Activated effector memory CD4-positive, alpha-beta T cell treated with Interleukin-2 at 50 U/mL for 16 hours (primary cell): ENCODE measurements around the gene MAST4.

Experiments used
- DNase-seq: peaks from one replicate; pipeline ENCODE4 v3.0.0-alpha.2; 2020

Gene MAST4

DNA sequence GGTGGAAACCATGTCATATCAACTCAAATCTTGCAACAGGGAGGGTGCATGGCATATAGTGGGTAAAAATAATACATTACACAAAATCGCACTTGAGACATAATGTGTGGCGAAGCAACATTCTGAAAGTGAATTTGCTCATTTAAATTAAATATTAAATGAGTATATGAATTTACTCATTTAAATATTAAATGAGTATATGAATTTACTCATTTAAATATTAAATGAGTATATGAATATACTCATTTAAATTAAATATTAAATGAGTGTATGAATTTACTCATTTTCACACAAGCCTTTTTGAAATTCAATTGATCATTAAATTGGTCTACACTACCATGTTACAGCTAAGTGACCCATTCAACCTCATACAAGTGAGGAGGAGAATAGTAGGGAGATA is 10.5 kb downstream of the MAST4 start:
- DNase-seq = no peak

DNA sequence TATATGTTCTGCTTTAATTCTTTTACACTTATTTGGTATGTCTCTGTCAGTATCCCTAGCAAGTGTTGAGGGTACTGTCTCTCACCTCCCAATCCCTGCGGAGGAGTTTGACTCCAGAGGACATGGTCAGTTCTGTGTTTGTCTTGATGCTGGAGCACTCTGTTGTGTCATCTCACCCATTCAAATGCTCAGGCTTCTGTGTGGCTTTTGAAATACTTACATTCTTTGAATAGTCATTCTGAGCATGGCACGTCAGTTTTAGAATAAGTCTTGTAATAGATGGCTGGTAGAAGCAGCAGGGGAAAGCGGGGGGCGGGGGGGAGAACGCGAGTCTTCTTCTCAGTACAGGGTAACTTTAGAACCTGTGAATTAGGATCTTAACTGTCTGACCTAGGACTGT is 12.3 kb downstream of the MAST4 start:
- no peak for DNase-seq

DNA sequence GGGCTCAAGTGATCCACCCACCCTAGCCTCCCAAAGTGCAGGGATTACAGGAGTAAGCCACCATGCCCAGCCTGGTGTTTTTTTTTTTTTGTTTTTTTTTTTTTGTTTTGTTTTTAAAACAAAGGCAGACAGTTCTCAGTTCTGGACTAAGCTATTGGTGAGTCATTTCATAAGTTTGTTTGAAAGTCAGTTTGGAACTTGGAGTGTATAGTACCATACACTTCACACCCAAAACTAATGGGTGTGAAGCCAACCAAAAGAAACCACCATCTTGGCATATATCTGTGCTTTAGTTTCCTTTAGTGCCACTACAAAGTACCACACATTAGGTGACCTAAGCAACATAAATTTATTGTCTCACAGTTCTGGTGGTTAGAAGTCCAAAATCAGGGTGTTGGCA is 13.4 kb downstream of the MAST4 start:
- no peak for DNase-seq

DNA sequence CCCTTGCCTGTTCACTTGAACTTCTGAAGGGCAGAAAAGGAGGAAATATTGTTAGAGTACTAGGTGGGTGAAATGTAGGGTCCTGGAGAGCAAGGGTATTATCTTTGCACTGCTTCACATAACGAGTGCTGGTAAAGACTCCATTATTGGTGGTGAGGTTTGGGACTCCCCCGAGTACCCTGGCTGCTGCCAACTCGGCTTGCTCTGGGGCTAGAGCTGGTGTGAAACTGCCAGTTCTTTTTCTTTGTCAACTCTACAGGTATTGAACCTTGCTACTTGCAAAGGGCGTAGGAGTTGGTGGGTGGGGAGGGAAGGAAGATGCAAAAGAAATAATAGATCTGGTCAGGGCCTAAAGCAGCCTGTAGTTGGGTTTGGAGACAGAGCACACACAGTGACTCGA is 16.0 kb downstream of the MAST4 start:
- DNase-seq = no peak

DNA sequence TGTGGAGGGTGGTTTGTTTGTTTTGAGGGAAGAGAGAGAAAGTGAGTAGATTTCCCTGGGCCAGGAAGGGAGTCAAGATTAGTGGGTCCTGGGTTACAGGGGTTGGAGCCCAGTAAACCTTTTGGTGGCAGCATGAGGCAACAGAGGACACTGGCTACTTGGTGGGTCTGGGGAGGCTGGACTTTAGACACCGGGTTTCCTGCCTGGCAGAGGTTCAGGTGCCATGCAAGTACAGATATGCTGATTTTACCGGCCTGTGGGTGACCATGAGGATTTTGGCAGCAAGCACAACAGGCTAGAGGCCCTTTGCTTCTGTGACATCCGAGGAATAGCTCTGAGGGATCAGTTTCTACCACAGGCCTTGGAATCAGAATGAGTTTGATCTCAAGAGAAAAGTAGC is 18.9 kb downstream of the MAST4 start:
- DNase-seq = no peak

DNA sequence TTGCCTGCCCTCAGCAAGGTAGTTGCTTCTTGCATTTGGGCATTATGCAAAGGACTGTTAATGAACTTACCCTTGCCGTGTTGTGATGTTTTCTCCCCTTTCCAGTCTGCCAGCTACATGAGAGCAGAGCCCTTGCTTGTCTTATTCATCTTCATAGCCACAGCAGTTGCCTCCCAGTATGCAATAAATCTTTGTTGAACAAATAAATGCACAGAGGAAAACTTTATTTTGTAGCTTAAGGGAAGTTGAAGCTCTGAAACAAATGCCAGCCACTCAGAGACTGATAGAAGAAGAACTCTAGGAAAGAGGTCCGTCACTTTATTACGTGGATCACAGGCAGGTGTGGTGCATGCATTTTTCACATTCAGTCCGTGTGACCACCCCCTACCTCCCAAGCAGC is 19.7 kb downstream of the MAST4 start:
- DNase-seq = no peak

DNA sequence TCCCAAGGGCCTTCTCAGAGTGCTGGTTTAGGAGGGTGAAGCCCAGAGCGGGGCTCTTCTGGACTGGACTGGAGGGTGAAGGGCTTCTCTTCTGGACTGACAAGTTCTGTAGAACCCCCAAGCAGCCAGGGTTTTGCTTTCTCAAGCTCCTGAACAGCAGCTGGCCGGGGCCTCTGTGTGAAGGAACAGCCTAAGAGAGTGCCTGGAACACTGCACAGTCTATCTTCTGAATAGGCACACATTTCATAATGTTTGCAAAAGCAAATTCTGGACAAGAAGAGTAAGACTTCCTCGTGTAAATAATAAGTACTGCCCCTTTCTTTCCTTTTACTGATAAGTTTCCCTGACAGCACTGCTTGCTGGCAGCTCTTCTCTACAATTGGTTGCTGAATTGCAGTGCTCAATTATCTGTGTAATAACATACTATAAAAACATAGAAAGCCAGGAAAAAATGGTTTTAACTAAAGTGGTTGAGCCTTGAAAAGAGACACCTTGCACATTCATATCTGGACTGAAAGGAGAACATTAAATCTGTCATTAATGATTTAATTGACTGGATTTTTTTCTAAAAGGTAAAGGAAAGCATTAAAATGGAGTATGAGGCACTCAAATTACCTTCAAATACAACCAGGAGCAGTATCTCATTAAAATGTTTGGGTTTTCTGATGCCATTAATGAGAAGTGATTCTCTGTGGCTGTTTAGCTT is 20.5 kb downstream of the MAST4 start:
- no peak for DNase-seq

DNA sequence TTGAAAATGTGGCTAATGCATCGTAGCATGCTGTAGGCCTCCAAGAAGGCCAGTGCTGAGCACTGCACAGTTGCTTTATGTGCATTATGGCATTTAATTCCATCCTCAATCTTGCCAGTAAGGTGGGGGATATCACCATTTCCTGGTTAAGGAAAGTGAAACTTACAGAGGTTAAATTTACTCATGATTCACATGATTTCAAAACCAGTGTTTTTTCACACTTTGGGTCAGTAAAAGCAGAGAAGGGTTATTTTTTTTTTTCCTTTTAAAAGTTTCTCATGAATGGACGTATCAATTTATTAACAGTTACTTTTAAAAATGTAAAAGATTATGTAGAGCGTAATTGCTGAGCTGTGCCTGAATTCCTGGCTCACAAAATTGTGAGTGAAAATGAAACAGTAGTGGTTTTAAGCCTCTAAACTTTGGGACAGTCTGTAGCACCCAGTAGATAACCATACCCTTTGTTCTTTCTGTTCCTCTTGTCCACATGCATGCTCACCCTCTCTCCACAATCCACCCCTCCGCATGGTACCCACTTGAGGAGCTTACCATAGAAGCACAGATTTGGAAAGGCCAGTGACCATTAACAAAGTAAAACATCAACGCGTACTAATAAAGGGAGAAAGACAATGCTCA is 21.2 kb downstream of the MAST4 start:
- no peak for DNase-seq

DNA sequence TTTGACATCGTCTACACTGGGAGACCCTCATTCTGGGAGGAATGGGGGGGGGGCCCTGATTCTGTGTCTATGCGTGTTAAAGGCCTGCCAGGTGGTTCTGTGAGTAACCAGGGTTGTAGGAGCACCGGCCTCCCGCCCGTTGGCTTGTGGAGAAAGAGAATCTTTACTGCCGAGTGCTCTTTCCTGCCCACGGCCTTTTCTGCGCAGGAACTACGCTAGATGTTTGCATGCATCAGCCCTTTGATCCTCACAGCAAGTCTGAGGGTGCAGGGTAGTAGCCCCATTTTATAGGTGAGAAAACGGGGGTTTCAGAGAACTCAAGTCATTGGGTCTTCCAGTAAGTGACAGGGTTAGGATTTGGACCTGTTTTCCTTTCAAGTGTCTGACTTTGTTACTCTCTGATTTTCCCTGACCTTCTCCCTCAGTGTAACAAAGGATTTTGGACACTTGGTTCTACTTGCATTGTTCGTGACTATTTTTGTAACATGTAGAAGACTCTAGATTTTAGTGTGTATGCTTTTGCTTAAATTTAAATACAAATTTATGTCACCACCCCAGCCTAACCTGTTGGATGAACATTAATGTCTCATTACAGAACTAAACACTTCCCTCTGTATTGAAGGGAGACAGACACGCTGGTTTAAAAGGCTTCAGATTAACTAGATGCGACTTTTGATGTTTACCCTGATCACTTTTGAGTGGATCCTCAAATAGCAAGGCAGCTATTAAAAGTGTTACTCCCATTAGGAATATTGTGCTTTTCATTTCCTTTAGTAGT is 22.0 kb downstream of the MAST4 start:
- DNase-seq = no peak

DNA sequence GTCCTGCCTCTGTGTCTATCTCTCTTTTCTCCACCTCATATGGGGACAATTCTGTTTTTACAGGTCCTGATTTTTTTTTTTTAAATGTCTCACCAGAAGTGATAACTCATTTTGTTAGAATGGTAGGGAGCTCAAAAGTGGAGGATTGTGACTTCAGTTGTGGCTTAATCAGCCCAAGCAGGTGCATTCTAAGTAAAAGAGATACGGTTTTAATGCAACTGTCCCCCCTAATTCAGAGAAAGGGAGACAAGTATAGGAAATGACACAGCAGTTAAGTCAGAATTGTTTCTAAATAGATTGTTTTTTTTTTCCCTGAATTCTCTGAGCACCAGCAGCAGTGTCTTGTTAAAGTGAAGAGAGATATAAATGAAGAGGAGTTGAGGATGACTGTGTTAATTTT is 24.5 kb downstream of the MAST4 start:
- no peak for DNase-seq

DNA sequence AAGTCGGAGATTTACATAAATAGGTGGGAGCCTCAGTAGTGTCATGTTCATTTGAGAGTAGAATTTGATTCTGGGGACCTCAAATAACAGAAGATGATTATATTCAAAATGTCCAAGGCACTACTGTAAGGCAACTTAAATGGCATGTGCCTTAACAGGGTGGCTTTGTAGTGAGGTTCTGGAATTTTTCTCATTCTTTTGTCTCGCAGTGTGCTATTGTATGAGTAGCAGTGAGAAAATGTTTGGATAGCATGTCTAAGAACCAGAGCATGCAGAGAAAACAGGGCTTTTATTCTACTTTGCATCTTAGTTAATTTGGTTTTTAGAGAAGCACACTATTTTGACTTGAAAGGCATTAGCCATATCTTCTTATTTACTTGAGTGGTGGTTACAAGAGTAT is 25.0 kb downstream of the MAST4 start:
- no peak for DNase-seq

DNA sequence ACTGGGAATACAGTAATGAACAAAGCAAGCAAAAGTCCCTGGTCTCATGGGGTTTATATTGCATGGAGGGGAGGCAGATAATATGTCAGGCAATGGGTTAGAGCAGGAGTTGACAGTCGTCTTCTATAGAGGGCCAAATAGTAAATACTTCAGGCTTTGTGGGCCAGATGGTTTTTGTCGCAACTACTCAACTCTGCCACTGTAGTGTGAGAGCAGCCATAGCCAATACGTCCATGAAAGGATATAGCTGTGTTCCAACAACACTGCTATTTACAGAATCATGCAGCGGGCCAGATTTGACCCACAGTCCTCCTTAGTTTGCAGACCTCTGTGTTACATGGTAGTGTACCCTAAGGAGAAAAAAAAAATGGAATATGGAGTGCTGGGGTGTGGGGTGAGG is 25.5 kb downstream of the MAST4 start:
- DNase-seq = no peak

DNA sequence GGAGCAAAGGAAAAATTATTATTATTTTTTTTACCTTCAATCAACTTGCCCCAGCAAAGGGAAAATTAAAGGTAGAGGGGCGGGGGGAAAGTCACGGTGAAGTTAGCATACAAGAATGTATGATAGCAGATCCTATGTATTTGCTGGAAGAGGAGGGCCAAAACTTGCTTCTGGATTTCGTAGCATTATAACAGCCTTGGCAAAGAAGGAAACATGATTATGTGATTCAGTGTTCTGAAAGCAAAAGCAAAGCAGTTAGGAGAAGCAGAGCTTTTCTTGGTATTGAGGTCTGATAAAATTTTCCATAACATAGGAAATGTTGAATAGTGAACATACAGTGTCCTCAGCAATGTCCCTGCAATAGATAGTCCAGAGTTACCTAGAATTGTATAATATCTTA is 32.4 kb downstream of the MAST4 start:
- DNase-seq = no peak

DNA sequence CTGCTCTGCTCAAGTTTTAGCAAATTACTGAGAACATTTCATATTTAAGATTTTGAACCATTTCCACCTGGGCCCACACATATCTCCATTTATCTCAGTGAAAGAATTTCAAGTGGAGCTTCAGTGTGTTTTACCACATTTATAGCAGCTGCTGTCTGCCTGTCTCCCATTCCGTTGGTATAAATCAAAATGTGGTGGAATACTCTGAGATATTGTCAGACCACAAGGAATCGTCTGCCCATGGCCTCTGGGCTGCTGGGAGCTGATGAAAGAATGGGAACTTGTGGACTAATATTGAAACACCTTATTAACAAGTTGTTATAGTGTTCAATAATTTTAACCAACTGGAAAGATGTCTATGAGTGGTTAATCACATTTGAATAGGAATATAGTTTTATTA is 33.3 kb downstream of the MAST4 start:
- DNase-seq = no peak

DNA sequence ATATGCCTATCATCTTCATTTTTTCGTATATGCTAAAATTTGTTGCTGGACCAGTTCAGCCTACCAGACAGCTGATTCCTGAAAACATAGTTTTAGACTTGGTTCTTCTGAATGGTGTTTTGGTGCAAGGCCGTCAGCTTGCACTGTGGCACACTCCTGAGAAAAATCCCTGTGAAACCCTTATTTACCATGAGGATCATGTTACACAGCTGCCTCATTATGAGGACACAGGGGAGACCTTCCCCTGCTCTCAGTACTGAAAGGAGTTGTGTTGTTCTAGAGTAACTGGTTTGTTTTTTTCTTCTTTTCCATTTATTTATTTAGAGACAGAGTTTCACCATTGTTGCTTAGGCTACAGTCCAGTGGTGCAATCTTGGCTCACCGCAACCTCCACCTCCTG is 37.6 kb downstream of the MAST4 start:
- DNase-seq = no peak

DNA sequence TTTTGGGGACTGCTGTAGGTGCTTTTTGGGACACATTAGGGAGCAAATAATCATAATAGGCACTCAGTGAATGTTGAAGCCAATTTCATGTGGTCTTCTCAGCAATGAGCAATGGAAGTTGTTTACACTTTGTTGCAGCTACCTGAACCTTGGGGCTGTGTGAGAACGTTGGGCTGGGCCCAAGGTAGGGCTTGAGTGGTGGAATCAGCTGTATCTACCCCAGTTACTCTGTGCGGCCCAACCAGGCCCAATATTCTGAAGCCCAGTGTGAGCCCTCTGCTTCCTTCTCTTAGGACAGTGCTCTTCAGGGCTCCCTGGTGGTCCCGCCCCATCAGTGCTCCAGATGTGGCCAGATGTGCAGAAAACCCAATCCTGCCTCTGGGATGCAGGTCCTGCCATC is 38.4 kb downstream of the MAST4 start:
- DNase-seq = no peak

DNA sequence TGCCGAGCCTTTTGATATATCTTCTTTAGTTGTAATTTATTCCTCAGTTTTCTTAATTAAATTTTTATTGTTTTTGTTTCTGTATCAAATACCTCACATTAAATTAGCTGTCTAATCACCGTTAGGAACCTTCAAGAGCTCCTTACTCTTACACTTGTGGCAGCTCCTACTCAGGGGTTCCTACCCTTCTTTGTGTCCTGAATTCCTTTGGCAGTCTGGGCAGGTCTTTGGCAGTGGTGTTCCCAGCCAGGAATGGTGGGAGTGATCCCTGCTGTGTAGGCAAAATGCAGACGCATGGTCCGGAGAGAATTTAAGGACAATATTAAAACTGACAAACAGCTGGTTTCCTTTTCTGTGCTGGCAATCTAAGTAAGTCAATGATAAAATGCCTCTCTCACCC is 41.8 kb downstream of the MAST4 start:
- DNase-seq = no peak

DNA sequence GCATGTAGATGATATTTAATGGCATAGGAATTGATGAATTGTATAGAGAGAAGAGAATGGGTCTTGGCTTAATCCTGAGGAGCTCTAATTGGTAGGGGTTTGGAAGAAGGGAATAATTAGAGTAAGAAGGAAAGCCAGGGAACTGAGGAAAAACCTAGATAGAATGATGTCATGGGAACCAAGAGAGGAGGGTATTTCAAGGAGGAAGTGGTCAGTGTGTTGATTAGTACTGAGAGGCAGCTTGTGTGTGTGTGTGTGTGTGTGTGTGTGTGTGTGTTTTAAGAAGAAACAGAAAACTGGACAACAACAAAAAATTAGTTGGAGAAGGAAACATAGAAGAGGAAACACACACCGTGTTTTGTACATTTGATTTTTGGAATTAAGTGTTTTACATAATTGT is 42.8 kb downstream of the MAST4 start:
- no peak for DNase-seq

DNA sequence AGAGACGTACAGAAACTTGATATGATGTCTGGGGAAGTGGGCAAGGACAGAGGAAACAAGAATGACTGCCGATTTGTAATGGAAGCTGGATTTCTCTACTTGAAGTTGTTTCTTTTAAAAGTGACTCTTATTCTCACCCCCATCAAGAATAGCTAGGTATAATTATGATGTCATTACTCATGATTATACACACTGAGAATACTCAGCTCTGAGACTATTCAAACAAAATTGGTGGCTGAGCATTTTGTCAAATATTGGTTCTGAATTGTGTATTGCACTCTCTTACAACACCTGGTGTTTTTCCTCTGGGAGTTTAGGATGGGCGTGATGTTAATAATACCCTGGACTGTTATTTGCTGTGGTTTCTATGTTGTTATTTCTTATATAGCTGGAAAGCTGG is 46.3 kb downstream of the MAST4 start:
- DNase-seq = no peak

DNA sequence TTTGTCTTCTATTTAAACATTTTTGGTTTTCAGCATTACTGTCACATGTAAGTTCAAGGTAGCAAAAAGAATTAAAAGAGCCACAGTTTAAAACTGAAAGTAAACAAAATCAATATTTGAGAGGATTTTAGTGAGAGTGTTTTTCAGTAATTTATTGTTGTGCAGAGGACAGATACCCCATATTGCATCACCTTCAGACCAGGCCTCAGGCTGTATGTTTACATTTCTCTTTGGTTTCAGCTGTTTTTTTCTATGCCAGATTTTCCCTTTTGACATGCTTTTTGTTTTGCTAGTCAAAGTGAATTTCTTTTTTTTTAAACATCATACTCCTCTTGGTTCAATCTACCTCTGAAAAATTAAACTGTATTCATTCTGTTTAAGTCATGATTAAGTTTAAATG is 47.2 kb downstream of the MAST4 start:
- no peak for DNase-seq

DNA sequence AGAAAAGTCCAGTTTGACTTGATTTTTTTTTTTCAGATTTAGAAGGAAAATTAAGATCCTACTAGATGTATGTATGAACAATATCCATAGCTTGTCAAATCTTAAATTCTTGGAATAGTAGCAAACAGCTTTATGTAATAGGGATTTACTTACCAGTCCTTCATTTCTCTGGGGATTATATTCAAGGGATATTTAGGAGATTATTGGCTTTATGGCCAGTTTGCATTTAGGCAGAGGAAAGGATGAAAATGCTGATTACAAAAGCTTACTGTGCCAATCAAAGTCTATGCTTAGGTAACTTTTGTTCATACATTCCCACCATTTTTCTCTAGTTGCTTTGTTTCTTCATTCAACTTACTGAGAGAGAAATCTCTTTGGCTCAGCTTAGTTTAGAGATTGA is 47.9 kb downstream of the MAST4 start:
- DNase-seq = no peak

DNA sequence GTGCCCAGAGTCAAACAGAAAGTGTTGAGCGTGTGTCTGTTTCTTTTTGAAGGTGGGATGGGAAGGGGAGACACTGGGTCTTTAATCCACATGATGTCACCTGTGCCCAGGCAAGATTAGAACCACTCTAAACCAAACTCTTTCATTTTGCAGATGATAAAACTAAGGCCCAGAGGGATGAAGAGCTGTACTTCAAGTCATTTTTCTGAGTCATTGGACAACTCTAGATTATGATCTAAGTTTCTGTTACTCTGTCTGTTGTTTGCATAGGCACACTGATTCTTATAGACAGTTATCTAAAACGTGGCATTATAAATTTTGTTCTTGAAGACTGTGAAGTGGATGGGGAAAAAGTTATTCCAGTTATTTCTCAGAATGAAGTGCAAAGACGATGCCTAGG is 48.8 kb downstream of the MAST4 start:
- no peak for DNase-seq

DNA sequence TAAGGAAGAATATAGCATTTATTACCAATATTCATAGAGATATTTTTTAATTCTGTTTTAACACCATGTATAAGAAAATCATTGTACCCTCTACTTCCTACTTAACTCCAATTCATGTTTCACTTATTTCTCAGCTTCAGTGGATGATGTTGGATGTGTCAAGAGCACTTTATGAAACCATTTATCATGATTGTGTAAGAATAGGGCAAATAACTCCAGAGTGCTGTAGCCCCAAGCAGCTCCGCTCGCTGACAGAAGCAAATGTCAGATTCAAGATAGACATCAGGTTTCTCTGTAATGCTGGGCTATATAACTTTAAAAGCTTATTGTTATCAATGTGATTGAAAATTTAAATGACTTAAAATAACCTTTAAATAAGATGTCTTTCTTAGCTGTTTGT is 50.4 kb downstream of the MAST4 start:
- no peak for DNase-seq

DNA sequence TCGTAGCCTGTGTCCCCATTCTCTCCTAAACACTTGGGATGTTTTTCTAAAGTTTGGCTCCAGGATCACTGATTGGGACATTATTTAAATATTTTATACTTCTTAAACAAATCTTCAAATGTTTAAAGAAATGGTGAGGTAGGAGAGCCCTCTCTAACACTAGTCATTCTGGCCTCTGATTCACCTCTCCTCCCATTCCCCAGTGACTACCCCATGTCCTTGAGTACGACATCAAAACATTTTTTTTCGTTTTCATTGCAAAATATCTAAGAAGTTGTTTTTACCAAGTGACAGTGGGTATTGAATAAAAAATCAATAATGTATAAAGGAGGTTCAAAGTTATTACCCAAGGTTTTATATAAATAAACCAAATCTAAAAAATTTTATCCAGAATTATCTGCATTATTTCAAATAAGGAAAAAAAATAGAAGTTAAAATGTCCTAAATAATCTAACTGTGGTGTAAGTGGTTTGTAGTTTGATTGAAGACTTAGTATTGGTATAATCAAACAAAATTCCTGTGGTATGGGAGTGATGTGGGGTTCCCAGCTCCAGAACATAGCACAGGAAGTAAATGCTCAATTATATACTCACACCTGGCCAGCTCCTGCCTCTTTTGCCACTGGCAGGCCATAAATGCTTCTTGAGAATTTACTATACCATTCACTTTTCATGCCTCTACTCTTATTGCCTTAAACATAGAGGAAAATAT is 51.1 kb downstream of the MAST4 start:
- no peak for DNase-seq
